HepG2 (cell line): Measurements from ENCODE around the gene OXLD1. TPM values are rescaled to one million over a fixed set of nuclear protein-coding genes. Genes with fewer than 3 reads are reported as not detected.

Experiments
- DZIP1 ChIP-seq: sonication (generic); formaldehyde crosslinking; IDR thresholded peaks from 2 replicates; pipeline ENCODE4 v1.5.0; 2020; ENCODE audit warnings: mild to moderate bottlenecking, missing genetic modification reagents
- FOXK2 ChIP-seq: fragments of 450-650 bp; IDR thresholded peaks from 2 replicates; pipeline ENCODE4 v1.6.1; 2016
- HCFC1 ChIP-seq: fragments of 150-350 bp; IDR thresholded peaks from 2 replicates; pipeline ENCODE4 v1.6.1; 2014; ENCODE audit warnings: low read depth, low read length
- KAT7 ChIP-seq: IDR thresholded peaks from 2 replicates; pipeline ENCODE4 v1.6.1; 2018; ENCODE audit warnings: borderline replicate concordance, missing compliant biosample characterization
- MIER3 ChIP-seq: IDR thresholded peaks from 2 replicates; pipeline ENCODE4 v1.6.1; 2016; ENCODE audit warnings: missing compliant biosample characterization, borderline replicate concordance
- MTA1 ChIP-seq: sonication (generic); formaldehyde crosslinking; IDR thresholded peaks from 2 replicates; pipeline ENCODE4 v1.4.0; 2020; ENCODE audit warnings: missing genetic modification reagents, mild to moderate bottlenecking, borderline replicate concordance
- NFAT5 ChIP-seq: sonication (generic); formaldehyde crosslinking; IDR thresholded peaks from 2 replicates; pipeline ENCODE4 v1.4.0; 2020; ENCODE audit warnings: missing genetic modification reagents
- PCBP1 ChIP-seq: fragments of 200-400 bp; formaldehyde crosslinking; IDR thresholded peaks from 2 replicates; pipeline ENCODE4 v1.6.1; 2017; ENCODE audit warnings: mild to moderate bottlenecking, low read depth, low read length, borderline replicate concordance
- RARA ChIP-seq: IDR thresholded peaks from 2 replicates; pipeline ENCODE4 v1.6.1; 2016; ENCODE audit warnings: missing genetic modification reagents, missing compliant biosample characterization
- SNAPC5 ChIP-seq: sonication (generic); formaldehyde crosslinking; IDR thresholded peaks from 2 replicates; pipeline ENCODE4 v1.8.1; 2023; ENCODE audit warnings: mild to moderate bottlenecking, missing genetic modification reagents, borderline replicate concordance
- TIGD3 ChIP-seq: sonication (generic); formaldehyde crosslinking; IDR thresholded peaks from 2 replicates; pipeline ENCODE4 v1.5.1; 2020; ENCODE audit warnings: mild to moderate bottlenecking, missing genetic modification reagents, borderline replicate concordance
- ZBTB39 ChIP-seq: sonication (generic); formaldehyde crosslinking; IDR thresholded peaks from 2 replicates; pipeline ENCODE4 v1.5.0; 2020; ENCODE audit warnings: missing genetic modification reagents
- ZFYVE20 ChIP-seq: sonication (generic); formaldehyde crosslinking; IDR thresholded peaks from 2 replicates; pipeline ENCODE4 v1.8.0; 2023; ENCODE audit warnings: low read depth, mild to moderate bottlenecking, moderate library complexity, missing genetic modification reagents, borderline replicate concordance
- ZKSCAN1 ChIP-seq: fragments of 150-350 bp; IDR thresholded peaks from 2 replicates; pipeline ENCODE4 v1.6.1; 2014; ENCODE audit warnings: low read length
- ZNF205 ChIP-seq: IDR thresholded peaks from 2 replicates; pipeline ENCODE4 v1.6.1; 2018; ENCODE audit warnings: missing biosample characterization, missing genetic modification reagents
- ZNF451 ChIP-seq: sonication (generic); formaldehyde crosslinking; IDR thresholded peaks from 2 replicates; pipeline ENCODE4 v1.5.0; 2020; ENCODE audit warnings: mild to moderate bottlenecking, missing genetic modification reagents
- ZNF580 ChIP-seq: IDR thresholded peaks from 2 replicates; pipeline ENCODE4 v1.6.1; 2016; ENCODE audit warnings: low read depth, borderline replicate concordance
- ZNF7 ChIP-seq: IDR thresholded peaks from 2 replicates; pipeline ENCODE4 v1.6.1; 2016; ENCODE audit warnings: missing biosample characterization, missing genetic modification reagents
- polyA plus RNA-seq, 8 experiments: library from polyadenylated mRNA; depleted of rRNA in 3 of 8; stranded (reverse) in 7 of 8; unstranded in 1 of 8; fragments of >200 nt; fragmentation: Illumina TruSeq in 4 of 8; extraction: Trizol in 4 of 8; gene quantifications; 2 replicates each; pipeline versions ENCODE4 v1.2.1 to v1.2.3, GENCODE V29; 2011 to 2016; ENCODE audit warnings: low read depth in 4 of 8, missing spikeins in 1 of 8, mixed read lengths in 1 of 8; ENCODE audit not compliant: insufficient read depth in 1 of 8
- total RNA-seq, 5 experiments: library from RNA; depleted of rRNA; stranded (reverse); fragments of >200 nt; fragmentation: Illumina TruSeq; extraction: Trizol; gene quantifications; 2 replicates each; pipeline ENCODE4 v1.2.3, GENCODE V29; 2016; ENCODE audit warnings: low read depth in 1 of 5

Gene OXLD1
- total and polyA plus RNA-seq, 2 of the 13 experiments (the other 11 are each of a cell fraction or from before 2014, with no cell fraction given) = 27.1 to 37.5 TPM

GRCh38 chr17:81711814-81712467 is 45.5 kb upstream of the OXLD1 start, which contains the start of gene SLC25A10 (continued):
- peak; percentile 98 for TF ChIP-seq NFAT5 (CRISPR knock-in tag)
- no peak for TF ChIP-seq PCBP1
- peak; percentile 96 for TF ChIP-seq KAT7 (CRISPR knock-in tag)
- no peak for TF ChIP-seq ZKSCAN1
- peak; percentile 84 for TF ChIP-seq ZBTB39 (CRISPR knock-in tag)
- peak; percentile 99 for TF ChIP-seq ZNF580 (CRISPR knock-in tag)
- peak; percentile 98 for TF ChIP-seq MIER3 (CRISPR knock-in tag)
- TF ChIP-seq ZNF451 (CRISPR knock-in tag) = peak; percentile 98
- TF ChIP-seq FOXK2 = peak; percentile 40; the same call in 1 of the 2 replicates
- peak; percentile 46; the same call in 1 of the 2 replicates for TF ChIP-seq ZNF7 (CRISPR knock-in tag)
- no peak for TF ChIP-seq HCFC1
- peak; percentile 94; the same call in 1 of the 2 replicates for TF ChIP-seq TIGD3 (CRISPR knock-in tag)
- peak; percentile 95; the same call in 1 of the 2 replicates for TF ChIP-seq SNAPC5 (CRISPR knock-in tag)
- peak; percentile 92; the same call in 1 of the 2 replicates for TF ChIP-seq DZIP1 (CRISPR knock-in tag)
- peak; percentile 93 for TF ChIP-seq ZNF205
- peak; percentile 95; the same call in 1 of the 2 replicates for TF ChIP-seq ZFYVE20 (CRISPR knock-in tag)
- TF ChIP-seq RARA (CRISPR knock-in tag) = peak; percentile 93
- TF ChIP-seq MTA1 = peak; percentile 93
